WTC11 (cell line): ENCODE results near the gene NINL. TPM values are rescaled to one million over a fixed set of nuclear protein-coding genes. Genes with fewer than 3 reads are reported as not detected.

Experiments used
- ATAC-seq: fragments of 200-7000 bp; cut with Tn5 transposase; 2 replicates; pipeline ENCODE4 v1.10.0; 2021; ENCODE audit warnings: mild to moderate bottlenecking, moderate library complexity
- CTCF ChIA-PET: fragments of 300-600 bp; sonication (Branson Sonifier 250); formaldehyde crosslinking; loops from one replicate; lab custom pipeline; 2021; ENCODE audit warnings: antibody characterized with exemption; lab: Charles Lee
- POLR2A ChIA-PET: fragments of 350-600 bp; sonication (Branson Sonifier 250); formaldehyde crosslinking; loops from one replicate; lab custom pipeline; 2021; ENCODE audit warnings: antibody characterized with exemption; lab: Charles Lee
- DNase-seq: peaks from one replicate; pipeline ENCODE4 v3.0.0; 2021; ENCODE audit warnings: low spot score
- H3K27ac Mint-ChIP-seq: 2 replicates; pipeline ENCODE4 v1.8.0; 2021; ENCODE audit warnings: mixed read lengths
- H3K27me3 Mint-ChIP-seq: 2 replicates; pipeline ENCODE4 v1.8.0; 2021; ENCODE audit warnings: low read depth, mild to moderate bottlenecking, moderate library complexity, mixed read lengths
- H3K36me3 Mint-ChIP-seq: 2 replicates; pipeline ENCODE4 v1.8.0; 2021; ENCODE audit warnings: mixed read lengths
- H3K4me1 Mint-ChIP-seq: 2 replicates; pipeline ENCODE4 v1.8.0; 2022; ENCODE audit warnings: mixed read lengths
- H3K4me3 Mint-ChIP-seq: 2 replicates; pipeline ENCODE4 v1.8.0; 2021; ENCODE audit warnings: mild to moderate bottlenecking, moderate library complexity, mixed read lengths
- H3K9me3 Mint-ChIP-seq: 2 replicates; pipeline ENCODE4 v1.8.0; 2021; ENCODE audit warnings: mixed read lengths
- AR ChIP-seq: fragments of 250-450 bp; sonication (Bioruptor Pico); IDR thresholded peaks from 2 replicates; pipeline ENCODE4 v1.9.0; 2021; ENCODE audit warnings: mild to moderate bottlenecking
- ARID4B ChIP-seq: sonication (generic); formaldehyde crosslinking; IDR thresholded peaks from 2 replicates; pipeline ENCODE4 v1.8.0; 2023; ENCODE audit warnings: missing genetic modification reagents, mild to moderate bottlenecking, borderline replicate concordance
- CTCF ChIP-seq: fragments of 200-600 bp; IDR thresholded peaks from 2 replicates; pipeline ENCODE4 v1.8.0; 2022; ENCODE audit warnings: antibody characterized with exemption
- ETV6 ChIP-seq: sonication (generic); formaldehyde crosslinking; IDR thresholded peaks from 2 replicates; pipeline ENCODE4 v1.8.1; 2022; ENCODE audit warnings: mild to moderate bottlenecking, missing genetic modification reagents
- GRHL2 ChIP-seq: fragments of 250-450 bp; sonication (Bioruptor Pico); IDR thresholded peaks from 2 replicates; pipeline ENCODE4 v1.8.0; 2022; ENCODE audit warnings: mild to moderate bottlenecking, moderate library complexity; ENCODE audit not compliant: insufficient replicate concordance, severe bottlenecking
- GTF2I ChIP-seq: fragments of 250-450 bp; sonication (Bioruptor Pico); conservative IDR thresholded peaks from 2 replicates; pipeline ENCODE4 v1.4.0; 2021; ENCODE audit warnings: mild to moderate bottlenecking
- MLX ChIP-seq: sonication (generic); formaldehyde crosslinking; IDR thresholded peaks from 2 replicates; pipeline ENCODE4 v1.8.1; 2023; ENCODE audit warnings: mild to moderate bottlenecking, missing genetic modification reagents, moderate library complexity
- PRRX2 ChIP-seq: fragments of 250-450 bp; sonication (Bioruptor Pico); IDR thresholded peaks from 2 replicates; pipeline ENCODE4 v1.8.0; 2021; ENCODE audit warnings: mild to moderate bottlenecking
- TEAD1 ChIP-seq: sonication (generic); formaldehyde crosslinking; IDR thresholded peaks from 2 replicates; pipeline ENCODE4 v1.8.0; 2022; ENCODE audit warnings: mild to moderate bottlenecking, missing genetic modification reagents
- total RNA-seq: library from RNA; stranded (reverse); gene quantifications from 3 replicates; pipeline ENCODE4 v1.2.3, GENCODE V29; 2021
- TF ChIP-seq, protein P1 (sequence below): fragments of 250-450 bp; sonication (Bioruptor Pico); IDR thresholded peaks from 2 replicates; pipeline ENCODE4 v1.9.0; 2021; ENCODE audit warnings: mild to moderate bottlenecking
- TF ChIP-seq, protein P2 (sequence below): sonication (generic); formaldehyde crosslinking; IDR thresholded peaks from 2 replicates; pipeline ENCODE4 v1.8.1; 2023; ENCODE audit warnings: mild to moderate bottlenecking, missing genetic modification reagents
- TF ChIP-seq, protein P3 (sequence below): fragments of 250-450 bp; sonication (Bioruptor Pico); IDR thresholded peaks from 2 replicates; pipeline ENCODE4 v1.9.0; 2021; ENCODE audit warnings: mild to moderate bottlenecking, borderline replicate concordance
- TF ChIP-seq, protein P4 (sequence below): sonication (generic); formaldehyde crosslinking; IDR thresholded peaks from 2 replicates; pipeline ENCODE4 v1.8.0; 2022; ENCODE audit warnings: mild to moderate bottlenecking, missing genetic modification reagents

NINL gene
- total RNA-seq, 1 experiment from 2014 or later = 36.0 TPM

- Mint-ChIP-seq H3K27ac (peak overlapping the region; percentile 12; the same call in 1 of the 2 replicates), H3K9me3 (no peaks in the 10 kb centered on the region), H3K4me3 (no peak overlapping the region), H3K27me3 (no peaks in the 10 kb centered on the region), H3K36me3 (peaks cover 38% of the 10 kb centered on the region), H3K4me1 (peaks cover 8% of the 10 kb centered on the region)
- TF ChIP-seq ARID4B (no peak), ETV6 (no peak), AR (CRISPR knock-in tag) (no peak), CTCF (no peak), MLX (no peak)
- TF ChIP-seq, protein P1, sequence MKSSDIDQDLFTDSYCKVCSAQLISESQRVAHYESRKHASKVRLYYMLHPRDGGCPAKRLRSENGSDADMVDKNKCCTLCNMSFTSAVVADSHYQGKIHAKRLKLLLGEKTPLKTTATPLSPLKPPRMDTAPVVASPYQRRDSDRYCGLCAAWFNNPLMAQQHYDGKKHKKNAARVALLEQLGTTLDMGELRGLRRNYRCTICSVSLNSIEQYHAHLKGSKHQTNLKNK (CRISPR knock-in tag) = no peak
- peak; percentile 35 for ATAC-seq
- DNase-seq = no peak
- CTCF ChIA-PET = no interaction called here
- POLR2A ChIA-PET = no interaction called here
Measured at GRCh38 chr20:25484224-25484846, 101.0 kb downstream of the NINL start.

DNA sequence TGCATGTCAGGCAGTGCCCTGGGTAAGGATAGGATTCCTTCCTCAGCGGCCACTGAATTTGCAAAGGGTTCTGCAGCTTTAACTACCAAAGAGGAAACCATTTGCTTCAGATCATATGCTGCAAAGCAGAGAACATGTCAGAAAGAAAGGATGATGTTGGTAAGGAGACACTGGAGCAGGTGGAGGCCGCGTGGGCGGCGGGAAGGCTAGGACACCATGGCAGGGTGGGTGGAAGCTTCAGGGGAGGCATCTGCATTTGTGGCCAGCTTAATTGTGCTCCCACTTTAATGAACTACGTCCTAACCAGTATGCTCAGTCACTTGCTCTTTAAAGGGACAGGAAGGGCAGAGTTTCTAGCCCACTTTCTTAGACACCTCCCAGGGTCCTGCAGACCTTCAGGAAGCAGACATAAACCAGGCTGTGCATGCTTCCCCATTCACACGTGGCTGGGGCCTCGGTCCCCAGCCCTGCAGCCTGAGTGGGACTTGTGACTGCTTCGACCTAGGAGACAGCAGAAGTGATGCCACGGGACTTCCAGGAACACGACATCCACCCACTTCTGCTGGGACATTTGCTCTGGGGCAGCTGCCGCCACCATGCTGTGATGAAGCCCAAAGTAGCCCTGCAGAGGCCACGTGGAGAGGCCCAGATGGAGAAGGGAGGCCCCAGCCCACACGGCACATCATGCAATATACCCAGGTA, 101.7 kb downstream of the NINL start:
- Mint-ChIP-seq H3K36me3 (peaks cover 41% of the 10 kb centered on the region), H3K27me3 (no peaks in the 10 kb centered on the region), H3K4me1 (peaks cover 8% of the 10 kb centered on the region), H3K27ac (no peak overlapping the region), H3K4me3 (no peak overlapping the region), H3K9me3 (no peaks in the 10 kb centered on the region)
- DNase-seq (no peak), ATAC-seq (no peak)
- ChIA-PET CTCF (no interaction called here), POLR2A (no interaction called here)
- TF ChIP-seq GTF2I (CRISPR knock-in tag) (no peak), PRRX2 (CRISPR knock-in tag) (no peak), GRHL2 (CRISPR knock-in tag) (no peak), TEAD1 (CRISPR knock-in tag) (no peak)
- TF ChIP-seq, protein P2, sequence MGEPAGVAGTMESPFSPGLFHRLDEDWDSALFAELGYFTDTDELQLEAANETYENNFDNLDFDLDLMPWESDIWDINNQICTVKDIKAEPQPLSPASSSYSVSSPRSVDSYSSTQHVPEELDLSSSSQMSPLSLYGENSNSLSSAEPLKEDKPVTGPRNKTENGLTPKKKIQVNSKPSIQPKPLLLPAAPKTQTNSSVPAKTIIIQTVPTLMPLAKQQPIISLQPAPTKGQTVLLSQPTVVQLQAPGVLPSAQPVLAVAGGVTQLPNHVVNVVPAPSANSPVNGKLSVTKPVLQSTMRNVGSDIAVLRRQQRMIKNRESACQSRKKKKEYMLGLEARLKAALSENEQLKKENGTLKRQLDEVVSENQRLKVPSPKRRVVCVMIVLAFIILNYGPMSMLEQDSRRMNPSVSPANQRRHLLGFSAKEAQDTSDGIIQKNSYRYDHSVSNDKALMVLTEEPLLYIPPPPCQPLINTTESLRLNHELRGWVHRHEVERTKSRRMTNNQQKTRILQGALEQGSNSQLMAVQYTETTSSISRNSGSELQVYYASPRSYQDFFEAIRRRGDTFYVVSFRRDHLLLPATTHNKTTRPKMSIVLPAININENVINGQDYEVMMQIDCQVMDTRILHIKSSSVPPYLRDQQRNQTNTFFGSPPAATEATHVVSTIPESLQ (CRISPR knock-in tag) = no peak
- TF ChIP-seq, protein P3, sequence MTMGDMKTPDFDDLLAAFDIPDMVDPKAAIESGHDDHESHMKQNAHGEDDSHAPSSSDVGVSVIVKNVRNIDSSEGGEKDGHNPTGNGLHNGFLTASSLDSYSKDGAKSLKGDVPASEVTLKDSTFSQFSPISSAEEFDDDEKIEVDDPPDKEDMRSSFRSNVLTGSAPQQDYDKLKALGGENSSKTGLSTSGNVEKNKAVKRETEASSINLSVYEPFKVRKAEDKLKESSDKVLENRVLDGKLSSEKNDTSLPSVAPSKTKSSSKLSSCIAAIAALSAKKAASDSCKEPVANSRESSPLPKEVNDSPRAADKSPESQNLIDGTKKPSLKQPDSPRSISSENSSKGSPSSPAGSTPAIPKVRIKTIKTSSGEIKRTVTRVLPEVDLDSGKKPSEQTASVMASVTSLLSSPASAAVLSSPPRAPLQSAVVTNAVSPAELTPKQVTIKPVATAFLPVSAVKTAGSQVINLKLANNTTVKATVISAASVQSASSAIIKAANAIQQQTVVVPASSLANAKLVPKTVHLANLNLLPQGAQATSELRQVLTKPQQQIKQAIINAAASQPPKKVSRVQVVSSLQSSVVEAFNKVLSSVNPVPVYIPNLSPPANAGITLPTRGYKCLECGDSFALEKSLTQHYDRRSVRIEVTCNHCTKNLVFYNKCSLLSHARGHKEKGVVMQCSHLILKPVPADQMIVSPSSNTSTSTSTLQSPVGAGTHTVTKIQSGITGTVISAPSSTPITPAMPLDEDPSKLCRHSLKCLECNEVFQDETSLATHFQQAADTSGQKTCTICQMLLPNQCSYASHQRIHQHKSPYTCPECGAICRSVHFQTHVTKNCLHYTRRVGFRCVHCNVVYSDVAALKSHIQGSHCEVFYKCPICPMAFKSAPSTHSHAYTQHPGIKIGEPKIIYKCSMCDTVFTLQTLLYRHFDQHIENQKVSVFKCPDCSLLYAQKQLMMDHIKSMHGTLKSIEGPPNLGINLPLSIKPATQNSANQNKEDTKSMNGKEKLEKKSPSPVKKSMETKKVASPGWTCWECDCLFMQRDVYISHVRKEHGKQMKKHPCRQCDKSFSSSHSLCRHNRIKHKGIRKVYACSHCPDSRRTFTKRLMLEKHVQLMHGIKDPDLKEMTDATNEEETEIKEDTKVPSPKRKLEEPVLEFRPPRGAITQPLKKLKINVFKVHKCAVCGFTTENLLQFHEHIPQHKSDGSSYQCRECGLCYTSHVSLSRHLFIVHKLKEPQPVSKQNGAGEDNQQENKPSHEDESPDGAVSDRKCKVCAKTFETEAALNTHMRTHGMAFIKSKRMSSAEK = no peak
- TF ChIP-seq, protein P4, sequence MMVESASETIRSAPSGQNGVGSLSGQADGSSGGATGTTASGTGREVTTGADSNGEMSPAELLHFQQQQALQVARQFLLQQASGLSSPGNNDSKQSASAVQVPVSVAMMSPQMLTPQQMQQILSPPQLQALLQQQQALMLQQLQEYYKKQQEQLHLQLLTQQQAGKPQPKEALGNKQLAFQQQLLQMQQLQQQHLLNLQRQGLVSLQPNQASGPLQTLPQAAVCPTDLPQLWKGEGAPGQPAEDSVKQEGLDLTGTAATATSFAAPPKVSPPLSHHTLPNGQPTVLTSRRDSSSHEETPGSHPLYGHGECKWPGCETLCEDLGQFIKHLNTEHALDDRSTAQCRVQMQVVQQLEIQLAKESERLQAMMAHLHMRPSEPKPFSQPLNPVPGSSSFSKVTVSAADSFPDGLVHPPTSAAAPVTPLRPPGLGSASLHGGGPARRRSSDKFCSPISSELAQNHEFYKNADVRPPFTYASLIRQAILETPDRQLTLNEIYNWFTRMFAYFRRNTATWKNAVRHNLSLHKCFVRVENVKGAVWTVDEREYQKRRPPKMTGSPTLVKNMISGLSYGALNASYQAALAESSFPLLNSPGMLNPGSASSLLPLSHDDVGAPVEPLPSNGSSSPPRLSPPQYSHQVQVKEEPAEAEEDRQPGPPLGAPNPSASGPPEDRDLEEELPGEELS (CRISPR knock-in tag) = no peak
